ENCODE measurements around the gene MAFB. TPM values are rescaled to one million over a fixed set of nuclear protein-coding genes. Genes with fewer than 3 reads are reported as not detected.

The MAFB gene
- total RNA-seq, 1 experiment from 2014 or later: 57.0 TPM

GRCh38 chr20:40724566-40724965, 35.5 kb upstream of the MAFB start:
- Histone ChIP-seq H3K4me1 (ENCODE audit: insufficient read depth, low read length, poor library complexity, severe bottlenecking) (no peaks in the 10 kb centered on the region), H3K4me3 (ENCODE audit: low read depth, low read length, poor library complexity, severe bottlenecking) (no peak overlapping the region), H3K9me3 (ENCODE audit: low read depth, low read length, poor library complexity, severe bottlenecking) (no peaks in the 10 kb centered on the region), H3K27me3 (replicated peaks; ENCODE audit: insufficient read depth, low read depth, low read length, poor library complexity) (peaks cover 4% of the 10 kb centered on the region), H3K27ac (ENCODE audit: low read depth, low read length, poor library complexity, severe bottlenecking) (no peak overlapping the region), H3K36me3 (ENCODE audit: insufficient read depth, low read length, poor library complexity, severe bottlenecking) (no peaks in the 10 kb centered on the region)
- TF ChIP-seq CTCF (conservative IDR thresholded peaks at IDR 0.05; ENCODE audit: low read depth, low read length) (no peak), EZH2 (IDR thresholded peaks at IDR 0.05; ENCODE audit: borderline replicate concordance, low read depth, low read length, poor library complexity, severe bottlenecking) (no peak)
- no peak for DNase-seq (ENCODE audit: low spot score)
- CTCF ChIA-PET: no interaction called here
- POLR2A ChIA-PET (ENCODE audit: low non-redundant PET): no interaction called here
- BruUV-seq (replicated peaks): no TSS peak
- intact Hi-C loops (cut with micrococcal nuclease; ENCODE audit: unreplicated experiment): no loop called here

- H3K27me3 ChIP-seq (replicated peaks; ENCODE audit: insufficient read depth, low read depth, low read length, poor library complexity): no peaks in the 10 kb centered on the region
- H3K4me1 ChIP-seq (ENCODE audit: insufficient read depth, low read length, poor library complexity, severe bottlenecking): no peaks in the 10 kb centered on the region
- no peak overlapping the region for H3K27ac ChIP-seq (ENCODE audit: low read depth, low read length, poor library complexity, severe bottlenecking)
- no peak overlapping the region for H3K4me3 ChIP-seq (ENCODE audit: low read depth, low read length, poor library complexity, severe bottlenecking)
- intact Hi-C loops (cut with micrococcal nuclease; ENCODE audit: unreplicated experiment): no loop called here
- BruUV-seq (replicated peaks): no TSS peak
- ChIA-PET CTCF (no interaction called here), POLR2A (ENCODE audit: low non-redundant PET) (no interaction called here)
- H3K9me3 ChIP-seq (ENCODE audit: low read depth, low read length, poor library complexity, severe bottlenecking): no peaks in the 10 kb centered on the region
- TF ChIP-seq CTCF (conservative IDR thresholded peaks at IDR 0.05; ENCODE audit: low read depth, low read length) (no peak), EZH2 (IDR thresholded peaks at IDR 0.05; ENCODE audit: borderline replicate concordance, low read depth, low read length, poor library complexity, severe bottlenecking) (no peak)
- DNase-seq (ENCODE audit: low spot score): no peak
- no peaks in the 10 kb centered on the region for H3K36me3 ChIP-seq (ENCODE audit: insufficient read depth, low read length, poor library complexity, severe bottlenecking)
Observed at GRCh38 chr20:40720826-40721225, 31.8 kb upstream of the MAFB start.

- BruUV-seq (replicated peaks): no TSS peak
- POLR2A ChIA-PET (ENCODE audit: low non-redundant PET): no interaction called here
- Histone ChIP-seq H3K4me1 (ENCODE audit: insufficient read depth, low read length, poor library complexity, severe bottlenecking) (no peaks in the 10 kb centered on the region), H3K4me3 (ENCODE audit: low read depth, low read length, poor library complexity, severe bottlenecking) (no peak overlapping the region), H3K9me3 (ENCODE audit: low read depth, low read length, poor library complexity, severe bottlenecking) (no peaks in the 10 kb centered on the region), H3K36me3 (ENCODE audit: insufficient read depth, low read length, poor library complexity, severe bottlenecking) (no peaks in the 10 kb centered on the region), H3K27ac (ENCODE audit: low read depth, low read length, poor library complexity, severe bottlenecking) (no peak overlapping the region), H3K27me3 (replicated peaks; ENCODE audit: insufficient read depth, low read depth, low read length, poor library complexity) (no peaks in the 10 kb centered on the region)
- intact Hi-C loops (cut with micrococcal nuclease; ENCODE audit: unreplicated experiment): no loop called here
- no peak for TF ChIP-seq CTCF (conservative IDR thresholded peaks at IDR 0.05; ENCODE audit: low read depth, low read length)
- no peak for TF ChIP-seq EZH2 (IDR thresholded peaks at IDR 0.05; ENCODE audit: borderline replicate concordance, low read depth, low read length, poor library complexity, severe bottlenecking)
- DNase-seq (ENCODE audit: low spot score): no peak
- CTCF ChIA-PET: no interaction called here
Observed at GRCh38 chr20:40720099-40720498, 31.1 kb upstream of the MAFB start.

Measured in A673 (cell line).